Fibroblast of mammary gland (primary cell): ENCODE results near the gene GRAMD2B.

Source experiments
- DNase-seq: peaks from one replicate; pipeline ENCODE4 v3.0.0-alpha.2; 2010; ENCODE audit warnings: low read depth
- H3K4me3 ChIP-seq: 2 replicates; pipeline ENCODE4 v1.5.1; 2011; ENCODE audit warnings: low read depth, mild to moderate bottlenecking, low read length, moderate library complexity; ENCODE audit not compliant: control insufficient read depth
- TF ChIP-seq, protein P1 (sequence below): conservative IDR thresholded peaks from 2 replicates; pipeline ENCODE4 v1.5.1; 2011; ENCODE audit warnings: low read depth, low read length, inconsistent platforms; ENCODE audit not compliant: control insufficient read depth, insufficient read depth

GRAMD2B gene

GRCh38 chr5:126384985-126385384 is 38.2 kb upstream of the GRAMD2B start:
- no peak overlapping the region for H3K4me3 ChIP-seq
- TF ChIP-seq, protein P1, sequence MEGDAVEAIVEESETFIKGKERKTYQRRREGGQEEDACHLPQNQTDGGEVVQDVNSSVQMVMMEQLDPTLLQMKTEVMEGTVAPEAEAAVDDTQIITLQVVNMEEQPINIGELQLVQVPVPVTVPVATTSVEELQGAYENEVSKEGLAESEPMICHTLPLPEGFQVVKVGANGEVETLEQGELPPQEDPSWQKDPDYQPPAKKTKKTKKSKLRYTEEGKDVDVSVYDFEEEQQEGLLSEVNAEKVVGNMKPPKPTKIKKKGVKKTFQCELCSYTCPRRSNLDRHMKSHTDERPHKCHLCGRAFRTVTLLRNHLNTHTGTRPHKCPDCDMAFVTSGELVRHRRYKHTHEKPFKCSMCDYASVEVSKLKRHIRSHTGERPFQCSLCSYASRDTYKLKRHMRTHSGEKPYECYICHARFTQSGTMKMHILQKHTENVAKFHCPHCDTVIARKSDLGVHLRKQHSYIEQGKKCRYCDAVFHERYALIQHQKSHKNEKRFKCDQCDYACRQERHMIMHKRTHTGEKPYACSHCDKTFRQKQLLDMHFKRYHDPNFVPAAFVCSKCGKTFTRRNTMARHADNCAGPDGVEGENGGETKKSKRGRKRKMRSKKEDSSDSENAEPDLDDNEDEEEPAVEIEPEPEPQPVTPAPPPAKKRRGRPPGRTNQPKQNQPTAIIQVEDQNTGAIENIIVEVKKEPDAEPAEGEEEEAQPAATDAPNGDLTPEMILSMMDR: no peak
- DNase-seq: peak; percentile 76

DNA sequence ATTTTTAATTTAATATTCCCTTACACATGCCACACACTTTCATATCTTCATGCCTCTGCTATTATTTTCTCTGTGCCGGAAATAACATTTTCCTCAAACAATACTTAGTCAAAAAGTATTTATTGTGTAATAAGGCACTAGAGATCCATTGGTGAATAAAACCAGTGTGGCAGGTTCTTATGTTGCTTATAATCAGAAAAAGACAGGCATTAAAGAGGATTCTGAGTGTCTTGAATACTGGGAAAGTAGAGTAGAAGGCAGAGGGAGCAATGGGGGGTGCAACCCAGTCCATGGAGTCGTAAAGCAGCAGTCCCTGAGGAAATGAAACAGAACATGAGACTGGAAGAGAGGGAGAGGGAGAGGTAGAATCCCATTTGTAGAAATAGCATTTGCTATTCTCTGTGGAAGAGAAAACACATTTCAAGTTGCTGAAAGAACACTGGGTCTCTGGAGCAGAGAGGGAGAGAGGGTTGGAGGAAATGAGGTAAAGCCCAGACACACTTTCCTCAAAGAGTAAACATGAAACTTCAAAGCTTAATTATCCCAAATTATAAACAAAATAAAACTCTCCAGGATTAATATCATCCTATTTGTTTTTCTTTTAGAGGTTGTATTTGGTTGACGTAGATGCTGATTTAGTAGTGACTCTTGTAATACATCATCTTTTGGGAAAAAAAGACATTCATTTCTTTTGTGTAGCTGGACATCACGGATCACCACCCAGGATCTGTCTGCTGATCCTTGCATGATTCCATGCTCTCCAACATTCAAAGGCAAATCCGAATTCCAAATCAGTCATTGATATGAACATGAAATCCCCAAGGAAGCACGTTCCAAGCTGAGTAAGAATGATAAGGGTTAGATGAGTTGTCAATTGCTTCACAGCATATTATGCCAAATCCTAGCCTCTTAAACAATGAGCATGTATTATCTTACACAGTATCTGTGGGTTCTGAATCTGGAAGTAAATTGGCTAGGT is 37.4 kb upstream of the GRAMD2B start:
- TF ChIP-seq, protein P1: no peak
- no peak overlapping the region for H3K4me3 ChIP-seq
- peak; percentile 42 for DNase-seq

DNA sequence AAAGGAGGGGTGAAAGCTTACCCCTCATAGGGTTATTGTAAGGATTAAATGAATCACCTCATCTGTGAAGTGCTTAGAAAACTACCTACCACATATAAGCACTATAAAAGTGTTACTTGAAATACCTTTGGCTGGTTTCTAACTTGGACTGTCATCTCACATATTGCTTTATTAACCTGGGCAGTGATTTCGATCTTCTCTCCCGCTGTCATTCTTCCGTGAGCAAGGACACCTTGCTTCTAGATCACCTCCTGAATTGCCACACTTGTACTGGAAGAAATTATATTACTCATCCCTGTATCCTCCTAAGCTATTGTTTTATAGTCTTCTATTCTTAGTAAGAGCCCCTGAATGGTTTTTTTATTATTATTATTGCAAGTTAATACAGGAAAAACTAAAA is 34.0 kb upstream of the GRAMD2B start:
- DNase-seq: no peak

GRCh38 chr5:126390051-126390450 is 33.2 kb upstream of the GRAMD2B start:
- TF ChIP-seq, protein P1: no peak
- no peak for DNase-seq
- no peak overlapping the region for H3K4me3 ChIP-seq

More for the DNA sequence above, 34.0 kb upstream of the GRAMD2B start:
- TF ChIP-seq, protein P1: no peak
- no peak overlapping the region for H3K4me3 ChIP-seq

GRCh38 chr5:126391386-126391785 is 31.8 kb upstream of the GRAMD2B start:
- H3K4me3 ChIP-seq: no peak overlapping the region
- TF ChIP-seq, protein P1: no peak
- no peak for DNase-seq

DNA sequence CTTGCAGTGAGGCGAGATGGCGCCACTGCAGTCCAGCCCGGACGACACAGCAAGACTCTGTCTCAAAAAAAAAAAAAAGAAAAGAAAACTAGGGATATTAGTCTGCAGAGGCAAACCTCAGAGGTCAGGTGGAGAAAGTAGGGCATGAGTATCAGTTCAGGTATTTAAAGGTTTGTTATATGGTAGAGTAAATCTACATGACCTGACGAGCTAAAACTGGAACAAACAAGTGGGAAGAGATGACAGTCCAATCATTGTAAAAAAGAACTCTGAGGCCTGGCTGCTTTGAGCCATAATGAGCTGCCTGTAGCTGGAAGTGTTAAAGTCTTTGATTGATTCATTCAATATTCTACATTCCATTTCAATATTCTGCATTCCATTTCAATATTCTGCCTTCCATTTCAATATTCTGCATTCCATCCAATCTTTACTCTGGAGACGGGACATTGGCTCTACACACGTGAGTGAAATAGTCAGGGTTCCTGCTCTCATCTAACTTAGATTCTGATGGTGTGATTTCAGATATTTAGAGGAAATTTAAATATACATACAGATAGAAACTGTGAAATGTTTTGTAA is 28.9 kb upstream of the GRAMD2B start:
- TF ChIP-seq, protein P1: no peak
- H3K4me3 ChIP-seq: no peak overlapping the region
- no peak for DNase-seq
